HG03521 (cell line): ENCODE results near the gene L3MBTL2.

Source experiments
- ATAC-seq: cut with Tn5 transposase; IDR thresholded peaks from one replicate; pipeline ENCODE4 v1.9.1; 2021; ENCODE audit warnings: mild to moderate bottlenecking, moderate library complexity; ENCODE audit not compliant: unreplicated experiment

Gene L3MBTL2

DNA sequence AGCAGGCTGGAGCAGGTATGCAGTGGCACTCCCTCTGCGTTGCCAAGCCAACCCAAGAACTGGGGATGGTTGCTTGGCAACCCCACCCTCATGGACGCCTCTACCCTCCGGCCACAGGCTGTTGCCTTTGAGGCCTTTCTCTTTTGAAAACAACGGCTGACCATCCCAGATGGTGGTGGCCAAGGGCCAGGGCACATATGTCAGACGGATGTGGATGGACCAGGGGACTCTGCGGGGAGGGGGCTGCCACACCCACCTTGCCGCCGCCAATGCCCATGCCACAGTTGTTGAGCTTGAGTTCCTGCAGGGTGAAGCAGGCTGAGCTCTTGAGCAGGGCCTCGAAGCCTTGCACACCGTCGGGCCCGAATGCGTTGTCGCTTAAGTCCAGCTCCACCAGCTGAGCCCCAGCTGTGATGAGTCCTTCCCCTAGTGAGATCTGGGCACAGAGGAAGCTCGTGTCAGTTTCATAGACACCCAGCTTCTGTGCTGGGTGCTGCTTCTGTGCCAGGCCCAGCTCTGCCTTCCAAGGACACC lies 59.4 kb downstream of the L3MBTL2 start:
- ATAC-seq = no peak

DNA sequence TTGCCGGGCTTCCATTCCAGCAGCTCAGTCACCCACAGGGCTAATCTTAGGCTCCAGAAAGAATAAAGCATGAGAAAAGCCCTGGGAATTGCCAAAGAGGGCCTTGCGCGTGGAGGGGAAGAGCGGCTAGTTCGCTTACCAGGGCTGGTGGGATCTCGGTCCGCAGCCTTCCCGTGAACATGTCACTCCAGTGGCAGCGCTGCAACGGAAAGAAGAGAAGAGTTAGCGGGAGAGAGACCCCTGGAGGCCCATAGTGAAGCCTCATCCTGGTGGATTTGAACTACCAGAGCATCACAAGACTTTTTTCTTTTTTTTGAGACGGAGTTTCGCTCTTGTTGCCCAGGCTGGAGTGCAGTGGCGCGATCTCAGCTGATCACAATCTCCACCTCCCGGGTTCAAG lies 62.8 kb downstream of the L3MBTL2 start:
- no peak for ATAC-seq

GRCh38 chr22:41271787-41272186 lies 66.7 kb downstream of the L3MBTL2 start:
- no peak for ATAC-seq

- no peak for ATAC-seq
Observed at GRCh38 chr22:41273128-41273527, 68.0 kb downstream of the L3MBTL2 start.

GRCh38 chr22:41274856-41275255 lies 69.7 kb downstream of the L3MBTL2 start:
- no peak for ATAC-seq

GRCh38 chr22:41280065-41280464 lies 75.0 kb downstream of the L3MBTL2 start:
- no peak for ATAC-seq

GRCh38 chr22:41280854-41281253 lies 75.7 kb downstream of the L3MBTL2 start:
- no peak for ATAC-seq
